Right ventricle myocardium inferior (tissue), 1 donor: ENCODE data around the gene ZNF189. TPM values are rescaled to one million over a fixed set of nuclear protein-coding genes. Genes with fewer than 3 reads are reported as not detected.

ENCODE experiments used
- ATAC-seq: fragments of 200-7000 bp; cut with Tn5 transposase; one replicate; pipeline ENCODE4 v1.9.1; 2020; ENCODE audit warnings: mild to moderate bottlenecking, moderate library complexity
- DNase-seq: peaks from one replicate; pipeline ENCODE4 v3.0.0; 2021; ENCODE audit errors: missing footprints
- intact Hi-C: fragments of 100-400 bp; cut with DNase I; formaldehyde crosslinking; loops from one replicate; pipeline ENCODE4 v1.11.0; 2022
- total RNA-seq: library from RNA; stranded (reverse); fragmentation: NEBNext Ultra II Directional; extraction: Animal tissue kit (Norgen Biotek cat#: 25700); gene quantifications from one replicate; pipeline ENCODE4 v1.2.1, GENCODE V29; 2021
- donor health status: DM: no; HTN: yes; CAD: no; lungs with severe emphysema.

ZNF189 gene
- total RNA-seq, 1 donor from 2014 or later: 15.2 TPM

- intact Hi-C loops: no loop called here
- no peak for ATAC-seq
These were observed 16.2 kb downstream of the ZNF189 start for GRCh38 chr9:101414839-101415238.

GRCh38 chr9:101415578-101415977, 16.9 kb downstream of the ZNF189 start:
- ATAC-seq (no peak), DNase-seq (no peak)
- intact Hi-C loops: no loop called here

More at GRCh38 chr9:101414839-101415238, 16.2 kb downstream of the ZNF189 start:
- no peak for DNase-seq

GRCh38 chr9:101417389-101417788, 18.7 kb downstream of the ZNF189 start:
- ATAC-seq: no peak
- intact Hi-C loops: no loop called here

GRCh38 chr9:101417977-101418376, 19.3 kb downstream of the ZNF189 start:
- intact Hi-C loops: no loop called here
- DNase-seq (no peak), ATAC-seq (no peak)

More at GRCh38 chr9:101417389-101417788, 18.7 kb downstream of the ZNF189 start:
- DNase-seq: no peak

- DNase-seq (no peak), ATAC-seq (no peak)
- intact Hi-C loops: no loop called here
These were observed 20.1 kb downstream of the ZNF189 start for GRCh38 chr9:101418518-101419430.

GRCh38 chr9:101419863-101420262, 21.2 kb downstream of the ZNF189 start:
- DNase-seq (no peak), ATAC-seq (peak; percentile 31)
- intact Hi-C loops: no loop called here

- intact Hi-C loops: no loop called here
- ATAC-seq: no peak
- DNase-seq: no peak
These were observed 23.0 kb downstream of the ZNF189 start for GRCh38 chr9:101421653-101422065.

GRCh38 chr9:101427358-101427757, 28.7 kb downstream of the ZNF189 start:
- intact Hi-C loops: no loop called here
- ATAC-seq: no peak
- no peak for DNase-seq

GRCh38 chr9:101427957-101428655, 29.5 kb downstream of the ZNF189 start:
- ATAC-seq: no peak
- DNase-seq: no peak
- intact Hi-C loops: no loop called here

GRCh38 chr9:101428909-101429308, 30.3 kb downstream of the ZNF189 start:
- intact Hi-C loops: no loop called here
- no peak for DNase-seq
- ATAC-seq: no peak

GRCh38 chr9:101429736-101430135, 31.1 kb downstream of the ZNF189 start:
- DNase-seq: no peak
- intact Hi-C loops: no loop called here
- ATAC-seq: no peak

GRCh38 chr9:101432171-101432570, 33.5 kb downstream of the ZNF189 start:
- DNase-seq: no peak
- intact Hi-C loops: no loop called here
- no peak for ATAC-seq

- intact Hi-C loops: no loop called here
- no peak for ATAC-seq
- no peak for DNase-seq
These were observed 34.1 kb downstream of the ZNF189 start for GRCh38 chr9:101432740-101433139.

GRCh38 chr9:101433229-101433628, 34.6 kb downstream of the ZNF189 start:
- ATAC-seq (no peak), DNase-seq (no peak)
- intact Hi-C loops: no loop called here

GRCh38 chr9:101434998-101435397, 36.3 kb downstream of the ZNF189 start:
- ATAC-seq (no peak), DNase-seq (no peak)
- intact Hi-C loops: no loop called here

- no peak for ATAC-seq
- no peak for DNase-seq
- intact Hi-C loops: no loop called here
These were observed 37.0 kb downstream of the ZNF189 start, which contains the start of gene ALDOB for GRCh38 chr9:101435601-101436079. Gene ALDOB (minus strand): TSS chr9:101435774. CDS start chr9:101430887, 4,887 bp downstream.

- ATAC-seq: peak; percentile 88
- DNase-seq: peak; percentile 79
- intact Hi-C loops: no loop called here
These were observed 39.2 kb downstream of the ZNF189 start for GRCh38 chr9:101437806-101438232.

GRCh38 chr9:101438523-101438922, 39.9 kb downstream of the ZNF189 start:
- no peak for ATAC-seq
- DNase-seq: no peak
- intact Hi-C loops: no loop called here

- DNase-seq (no peak), ATAC-seq (no peak)
- intact Hi-C loops: no loop called here
These were observed 42.1 kb downstream of the ZNF189 start for GRCh38 chr9:101440714-101441230.
